ENCODE results near the gene TAF5L. TPM values are rescaled to one million over a fixed set of nuclear protein-coding genes. Genes with fewer than 3 reads are reported as not detected.
"Not testable (repeated sequence)": the region's sequence is repeated elsewhere in the genome, so short reads cannot be mapped to it uniquely, and the experiment has no call there.

TAF5L gene
- total RNA-seq, 1 donor from 2014 or later = 21.7 TPM

GRCh38 chr1:229608590-229608989 is 17.3 kb downstream of the TAF5L start:
- no peak for DNase-seq (ENCODE audit: low read depth in 2 of 2)

- no peak for DNase-seq (ENCODE audit: low read depth in 2 of 2)
These were observed 18.6 kb downstream of the TAF5L start for GRCh38 chr1:229607370-229607769.

- no peak for DNase-seq (ENCODE audit: low read depth in 2 of 2)
These were observed 22.4 kb downstream of the TAF5L start for GRCh38 chr1:229603371-229604005.

- DNase-seq (ENCODE audit: low read depth in 2 of 2) = no peak
These were observed 25.7 kb downstream of the TAF5L start for GRCh38 chr1:229600229-229600628.

- no peak for DNase-seq (ENCODE audit: low read depth in 2 of 2)
These were observed 26.5 kb downstream of the TAF5L start for GRCh38 chr1:229599218-229599954.

- DNase-seq (ENCODE audit: low read depth in 2 of 2) = no peak
These were observed 28.0 kb downstream of the TAF5L start for GRCh38 chr1:229597877-229598276.

GRCh38 chr1:229596925-229597699 is 28.8 kb downstream of the TAF5L start:
- DNase-seq (ENCODE audit: low read depth in 2 of 2) = peak in 1 of 2 donors; percentile 11

GRCh38 chr1:229595876-229596275 is 30.0 kb downstream of the TAF5L start:
- not testable (repeated sequence) for DNase-seq (ENCODE audit: low read depth in 2 of 2)

GRCh38 chr1:229594227-229595008 is 31.5 kb downstream of the TAF5L start:
- no peak for DNase-seq (ENCODE audit: low read depth in 2 of 2)

- no peak for DNase-seq (ENCODE audit: low read depth in 2 of 2)
These were observed 32.1 kb downstream of the TAF5L start for GRCh38 chr1:229593800-229594199.

- DNase-seq (ENCODE audit: low read depth in 2 of 2) = no peak
These were observed 35.8 kb downstream of the TAF5L start for GRCh38 chr1:229590119-229590518.

GRCh38 chr1:229585338-229585737 is 40.6 kb downstream of the TAF5L start:
- DNase-seq (ENCODE audit: low read depth in 2 of 2) = no peak

- DNase-seq (ENCODE audit: low read depth in 2 of 2) = no peak
These were observed 43.2 kb downstream of the TAF5L start for GRCh38 chr1:229582715-229583114.

GRCh38 chr1:229582011-229582694 is 43.8 kb downstream of the TAF5L start:
- peak in 1 of 2 donors; percentile 71 for DNase-seq (ENCODE audit: low read depth in 2 of 2)

GRCh38 chr1:229581485-229581884 is 44.4 kb downstream of the TAF5L start:
- no peak for DNase-seq (ENCODE audit: low read depth in 2 of 2)

- DNase-seq (ENCODE audit: low read depth in 2 of 2) = peak; percentile 86 to 92
These were observed 46.8 kb downstream of the TAF5L start for GRCh38 chr1:229579059-229579673.

GRCh38 chr1:229578168-229579058 is 47.5 kb downstream of the TAF5L start:
- DNase-seq (ENCODE audit: low read depth in 2 of 2) = peak in 1 of 2 donors; percentile 23

- DNase-seq (ENCODE audit: low read depth in 2 of 2) = no peak
These were observed 51.1 kb downstream of the TAF5L start for GRCh38 chr1:229574679-229575442.

- no peak for DNase-seq (ENCODE audit: low read depth in 2 of 2)
These were observed 53.6 kb downstream of the TAF5L start for GRCh38 chr1:229572286-229572685.
